Measurements from ENCODE around the gene PRPSAP2. TPM values are rescaled to one million over a fixed set of nuclear protein-coding genes. Genes with fewer than 3 reads are reported as not detected.
"Not testable (repeated sequence)": the region's sequence is repeated elsewhere in the genome, so short reads cannot be mapped to it uniquely, and the experiment has no call there.

Gene PRPSAP2
- total RNA-seq, 2 donors from 2014 or later = 19.5 to 23.2 TPM

- H3K27me3 ChIP-seq = no peaks in the 10 kb centered on the region
- no peak overlapping the region for H3K4me3 ChIP-seq
- no peak overlapping the region for H3K27ac ChIP-seq
- no peaks in the 10 kb centered on the region for H3K9me3 ChIP-seq
- H3K4me1 ChIP-seq = peaks cover 0 to 16% of the 10 kb centered on the region in 2 donors
- TF ChIP-seq CTCF (IDR thresholded peaks at IDR 0.05) = no peak
- peaks cover 15% of the 10 kb centered on the region for H3K36me3 ChIP-seq
- no peak for DNase-seq (ENCODE audit: low spot score)
These were observed 59.6 kb downstream of the PRPSAP2 start for GRCh38 chr17:18917506-18918032.

GRCh38 chr17:18919963-18920362 is 62.0 kb downstream of the PRPSAP2 start:
- DNase-seq (ENCODE audit: low spot score) = no peak
- Histone ChIP-seq H3K27me3 (no peaks in the 10 kb centered on the region), H3K4me3 (no peak overlapping the region), H3K4me1 (peaks cover 0 to 16% of the 10 kb centered on the region in 2 donors), H3K36me3 (peaks cover 11% of the 10 kb centered on the region), H3K27ac (no peak overlapping the region), H3K9me3 (no peaks in the 10 kb centered on the region)
- TF ChIP-seq CTCF (IDR thresholded peaks at IDR 0.05) = no peak

- no peaks in the 10 kb centered on the region for H3K27me3 ChIP-seq
- no peak for TF ChIP-seq CTCF (IDR thresholded peaks at IDR 0.05)
- H3K36me3 ChIP-seq = peaks cover 11% of the 10 kb centered on the region
- DNase-seq (ENCODE audit: low spot score) = no peak
- no peak overlapping the region for H3K27ac ChIP-seq
- no peaks in the 10 kb centered on the region for H3K9me3 ChIP-seq
- H3K4me3 ChIP-seq = no peak overlapping the region
- H3K4me1 ChIP-seq = peaks cover 0 to 16% of the 10 kb centered on the region in 2 donors
These were observed 63.0 kb downstream of the PRPSAP2 start for GRCh38 chr17:18920911-18921441.

GRCh38 chr17:18921485-18921884 is 63.6 kb downstream of the PRPSAP2 start:
- Histone ChIP-seq H3K9me3 (no peaks in the 10 kb centered on the region), H3K27ac (no peak overlapping the region), H3K4me1 (peaks cover 0 to 16% of the 10 kb centered on the region in 2 donors), H3K27me3 (no peaks in the 10 kb centered on the region), H3K36me3 (peaks cover 9% of the 10 kb centered on the region), H3K4me3 (no peak overlapping the region)
- DNase-seq (ENCODE audit: low spot score) = no peak
- no peak for TF ChIP-seq CTCF (IDR thresholded peaks at IDR 0.05)

- Histone ChIP-seq H3K27me3 (no peaks in the 10 kb centered on the region), H3K36me3 (peaks cover 5% of the 10 kb centered on the region), H3K4me1 (peaks cover 0 to 16% of the 10 kb centered on the region in 2 donors), H3K9me3 (no peaks in the 10 kb centered on the region), H3K27ac (no peak overlapping the region), H3K4me3 (no peak overlapping the region)
- no peak for TF ChIP-seq CTCF (IDR thresholded peaks at IDR 0.05)
- DNase-seq (ENCODE audit: low spot score) = no peak
These were observed 64.1 kb downstream of the PRPSAP2 start for GRCh38 chr17:18921912-18922451.

- H3K27me3 ChIP-seq, H3K27ac ChIP-seq: not testable (repeated sequence)
These were observed 64.7 kb downstream of the PRPSAP2 start for GRCh38 chr17:18922596-18922995.

More at GRCh38 chr17:18922596-18922995, 64.7 kb downstream of the PRPSAP2 start:
- DNase-seq (ENCODE audit: low spot score); H3K36me3 ChIP-seq; H3K4me3 ChIP-seq; H3K9me3 ChIP-seq: not testable (repeated sequence)
- peaks cover 0 to 16% of the 10 kb centered on the region in 2 donors for H3K4me1 ChIP-seq

Measured in right atrium auricular region (tissue), 2 donors.